Dermis lymphatic vessel endothelial cell (primary cell): Measurements from ENCODE around the gene MATN4. TPM values are rescaled to one million over a fixed set of nuclear protein-coding genes. Genes with fewer than 3 reads are reported as not detected.

Source experiments
- total RNA-seq: library from RNA; depleted of rRNA; stranded (reverse); fragments of >200 nt; gene quantifications from 2 replicates; pipeline ENCODE4 v1.2.1, GENCODE V29; 2014

The MATN4 gene, protein sequence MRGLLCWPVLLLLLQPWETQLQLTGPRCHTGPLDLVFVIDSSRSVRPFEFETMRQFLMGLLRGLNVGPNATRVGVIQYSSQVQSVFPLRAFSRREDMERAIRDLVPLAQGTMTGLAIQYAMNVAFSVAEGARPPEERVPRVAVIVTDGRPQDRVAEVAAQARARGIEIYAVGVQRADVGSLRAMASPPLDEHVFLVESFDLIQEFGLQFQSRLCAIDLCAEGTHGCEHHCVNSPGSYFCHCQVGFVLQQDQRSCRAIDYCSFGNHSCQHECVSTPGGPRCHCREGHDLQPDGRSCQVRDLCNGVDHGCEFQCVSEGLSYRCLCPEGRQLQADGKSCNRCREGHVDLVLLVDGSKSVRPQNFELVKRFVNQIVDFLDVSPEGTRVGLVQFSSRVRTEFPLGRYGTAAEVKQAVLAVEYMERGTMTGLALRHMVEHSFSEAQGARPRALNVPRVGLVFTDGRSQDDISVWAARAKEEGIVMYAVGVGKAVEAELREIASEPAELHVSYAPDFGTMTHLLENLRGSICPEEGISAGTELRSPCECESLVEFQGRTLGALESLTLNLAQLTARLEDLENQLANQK
- under 0.01 TPM in 1 of 2 replicates, not detected in the other for total RNA-seq

DNA sequence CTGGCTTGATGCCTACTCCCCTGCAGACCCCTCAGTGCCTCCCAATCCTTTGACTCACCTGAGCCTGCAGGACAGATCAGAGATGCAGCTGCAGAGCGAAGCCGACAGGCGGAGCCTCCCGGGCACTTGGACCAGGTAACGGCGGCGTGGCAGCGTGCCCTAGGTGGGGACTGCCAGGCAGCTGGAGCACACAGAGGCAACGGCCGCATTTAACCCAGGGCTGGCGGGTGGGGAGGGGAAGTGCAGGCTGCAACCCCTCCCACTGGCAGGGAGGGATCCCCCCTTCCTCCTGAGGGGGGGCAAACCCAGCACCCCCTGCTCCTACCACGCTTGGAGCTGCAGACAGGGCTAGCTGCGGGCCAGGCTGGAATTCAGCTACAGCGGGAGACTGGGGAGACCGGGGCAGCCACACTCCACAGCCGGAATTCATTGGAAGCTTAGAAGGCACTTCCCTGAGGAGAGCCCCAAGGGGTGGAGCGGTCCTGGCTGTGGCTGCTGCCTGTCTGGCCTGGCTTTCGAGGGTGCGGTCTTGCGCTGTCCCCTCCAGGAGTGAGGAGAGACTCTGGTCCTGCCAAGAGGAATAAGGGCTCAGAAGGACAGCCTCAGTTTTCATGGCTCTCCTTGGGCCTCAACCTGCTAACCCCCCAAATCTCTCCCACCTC lies at the start of gene MATN4:
MATN4 (minus strand) TSS at position 183 of the 662 bp plus-strand sequence. CDS start 2,717 bp downstream, outside the sequence.

DNA sequence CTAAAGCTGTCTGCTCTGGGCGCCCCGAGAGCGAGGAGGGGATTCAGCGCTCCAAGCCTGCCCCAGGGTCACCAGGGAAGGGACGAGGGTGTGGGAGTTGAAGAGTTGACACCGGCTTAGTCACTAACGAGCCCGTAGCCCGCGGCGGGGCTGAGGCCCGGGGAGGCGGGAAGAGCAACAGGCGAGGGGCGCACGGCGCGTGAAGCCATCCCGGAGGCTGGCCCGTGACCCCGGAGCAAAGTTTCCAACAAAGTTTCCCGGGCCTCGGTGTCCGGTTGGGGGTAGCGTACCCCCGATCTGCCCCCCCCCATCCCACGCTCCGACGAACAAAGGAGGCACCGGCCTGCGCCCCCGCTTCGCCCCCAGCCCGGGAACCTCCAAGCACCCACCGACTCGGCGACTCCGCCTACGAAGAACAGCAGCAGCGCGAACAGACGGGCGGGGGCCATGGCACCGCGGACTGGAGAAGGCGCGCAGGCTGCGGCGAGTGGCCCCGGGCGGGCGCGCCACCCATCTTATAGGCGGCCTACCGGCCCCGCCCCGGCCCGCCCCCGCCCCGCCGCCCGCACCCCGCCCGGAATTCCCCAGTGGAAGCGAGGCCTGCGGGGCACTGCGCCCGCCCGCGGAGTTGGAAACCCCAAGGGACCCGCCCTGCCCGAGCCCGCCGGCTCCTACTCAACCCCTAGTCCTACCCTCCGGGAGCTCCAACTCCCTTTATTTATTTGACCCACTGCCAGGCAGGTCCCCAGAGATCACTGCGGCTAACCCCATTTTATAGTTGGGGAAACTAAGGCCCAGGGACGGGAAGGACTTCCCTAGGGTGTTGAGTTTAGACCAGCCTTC lies 40.1 kb upstream of the MATN4 start, which contains the start of gene SDC4:
SDC4 (minus strand) TSS at position 489 of the 843 bp plus-strand sequence; CDS start at position 449, 40 bp downstream.

GRCh38 chr20:45306431-45306982 lies 1.6 kb downstream of the MATN4 start, which contains the start of gene RBPJL:
TSS of gene RBPJL (plus strand) at chr20:45306840. CDS start at chr20:45306923, 83 bp downstream.

DNA sequence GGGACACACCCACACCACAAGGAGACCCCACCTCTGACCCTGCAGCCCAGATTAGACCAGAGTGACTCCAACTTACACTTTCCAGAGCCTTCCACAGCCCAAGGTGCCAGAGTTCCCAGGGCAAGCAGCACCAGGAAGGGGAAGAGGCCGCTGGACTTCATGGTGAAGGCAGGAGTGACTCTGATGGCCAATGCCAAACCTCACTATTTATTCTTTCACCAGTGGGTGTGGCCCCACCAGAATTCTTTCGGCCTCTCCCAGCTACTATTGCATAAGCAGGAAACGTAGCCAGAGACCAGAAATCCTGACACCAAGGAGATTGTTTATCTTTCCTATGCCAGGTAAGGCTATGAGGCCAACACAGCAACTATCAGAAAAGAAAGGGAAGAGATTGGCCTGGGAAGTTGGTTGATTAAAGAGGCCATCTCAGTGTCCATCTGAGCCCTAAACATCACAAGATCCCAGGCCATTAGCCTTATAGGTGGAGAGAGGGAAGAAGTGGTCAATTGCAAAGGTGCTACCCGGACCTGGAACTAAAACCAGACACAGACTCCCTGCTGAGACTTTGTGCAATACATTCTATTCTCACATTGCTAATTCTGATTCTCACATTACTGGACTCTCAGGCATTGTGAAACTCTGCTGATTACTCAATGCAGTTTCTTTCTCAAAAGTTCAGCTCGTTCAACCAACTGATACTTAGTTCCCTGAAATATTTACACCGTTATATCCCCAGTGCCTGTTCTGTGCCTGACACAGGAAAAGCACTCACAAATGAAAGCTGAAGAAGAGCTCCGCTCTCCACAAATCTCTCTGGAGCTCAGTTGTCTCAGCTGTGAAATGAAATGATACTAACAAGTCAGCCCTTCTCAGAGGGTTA lies 53.5 kb downstream of the MATN4 start, which contains the start of gene SLPI:
SLPI (minus strand) TSS at position 182 of the 880 bp plus-strand sequence; CDS start at position 161, 21 bp downstream.

Other genes with a start within 250 kb of the MATN4 start
- gene KCNS1, start 207.2 kb downstream of the MATN4 start, total RNA-seq: 0.09 and 0.11 TPM in 2 replicates
- gene WFDC5, start 193.1 kb downstream of the MATN4 start, total RNA-seq: not detected in 2 replicates
- not detected in 2 replicates for gene WFDC12, start 183.8 kb downstream of the MATN4 start, total RNA-seq
- not detected in 2 replicates for gene PI3, start 133.4 kb downstream of the MATN4 start, total RNA-seq
- gene SEMG1, start 101.3 kb downstream of the MATN4 start, total RNA-seq: not detected in 2 replicates
- not detected in 2 replicates for gene SEMG2, start 86.9 kb downstream of the MATN4 start, total RNA-seq
- gene SLPI, start 53.7 kb downstream of the MATN4 start, total RNA-seq: 0.69 TPM in 1 of 2 replicates, not detected in the other
- not detected in 2 replicates for gene RBPJL, start 1.5 kb downstream of the MATN4 start, total RNA-seq
- gene SDC4, start 40.1 kb upstream of the MATN4 start, total RNA-seq: 26.6 and 54.9 TPM in 2 replicates
- 23.8 and 29.6 TPM in 2 replicates for gene SYS1, start 54.9 kb upstream of the MATN4 start, total RNA-seq
- gene TP53TG5, start 70.0 kb upstream of the MATN4 start, total RNA-seq: not detected in 2 replicates
- gene DBNDD2, start 100.0 kb upstream of the MATN4 start, total RNA-seq: 6.8 and 10.9 TPM in 2 replicates
- gene PIGT, start 107.8 kb upstream of the MATN4 start, total RNA-seq: 16.9 and 20.2 TPM in 2 replicates
- gene WFDC2, start 161.5 kb upstream of the MATN4 start, total RNA-seq: not detected in 2 replicates
- not detected in 2 replicates for gene SPINT3, start 207.3 kb upstream of the MATN4 start, total RNA-seq
- not detected in 2 replicates for gene WFDC6, start 231.2 kb upstream of the MATN4 start, total RNA-seq
- not detected in 2 replicates for gene EPPIN, start 239.1 kb upstream of the MATN4 start, total RNA-seq